ENCODE data around the gene AXDND1.

GRCh38 chr1:179575497-179576314, 209.9 kb downstream of the AXDND1 start, which contains the start of gene NPHS2:
- TF ChIP-seq CTCF (IDR thresholded peaks at IDR 0.05): no peak
- no peak for TF ChIP-seq POLR2A (IDR thresholded peaks at IDR 0.05)

Measured in adrenal gland (tissue), 5 donors.